Right lobe of liver (tissue), 4 donors: ENCODE results near the gene ZNF365.
"Not testable (repeated sequence)": the region's sequence is repeated elsewhere in the genome, so short reads cannot be mapped to it uniquely, and the experiment has no call there.

ENCODE experiments used
- CTCF ChIP-seq, 4 donors: fragments of 200-600 bp in 3 of 4; fragments of 450-650 bp in 1 of 4; IDR thresholded peaks; one replicate each; pipeline versions ENCODE4 v1.5.1 to v1.8.0; 2016 to 2022; ENCODE audit warnings: antibody characterized with exemption in 4 of 4, mild to moderate bottlenecking in 2 of 4
- POLR2A ChIP-seq: fragments of 450-650 bp; IDR thresholded peaks from one replicate; pipeline ENCODE4 v1.6.1; 2017; ENCODE audit warnings: antibody characterized with exemption, mild to moderate bottlenecking
- donor health status: DM: no; HTN: no; CAD: no.
- donor health status: DM: no; HTN: no; CAD: no.
- donor health status: DM: no; HTN: yes; CAD: no.

GRCh38 chr10:62410934-62411333, 36.8 kb downstream of the ZNF365 start:
- TF ChIP-seq POLR2A; CTCF (IDR thresholded peaks at IDR 0.05): not testable (repeated sequence)
